Mesenchymal stem cell (in vitro differentiated cells and primary cell): ENCODE data around the gene DAB1.

Experiments
- DNase-seq: peaks from one replicate; pipeline ENCODE4 v3.0.0-alpha.2; 2013
- H2AFZ ChIP-seq: one replicate; pipeline ENCODE4 v1.6.1; 2013; ENCODE audit warnings: low read depth, mild to moderate bottlenecking, control low read depth, inconsistent platforms, low read length, moderate library complexity
- H2AK5ac ChIP-seq: 2 replicates; pipeline ENCODE4 v1.6.1; 2013; ENCODE audit warnings: low read length, moderate library complexity, mild to moderate bottlenecking, inconsistent platforms; ENCODE audit not compliant: severe bottlenecking
- H2BK120ac ChIP-seq: one replicate; pipeline ENCODE4 v1.6.1; 2013; ENCODE audit warnings: low read depth, mild to moderate bottlenecking, inconsistent platforms, low read length, moderate library complexity
- H2BK12ac ChIP-seq, 2 experiments: one replicate each; pipeline ENCODE4 v1.6.1; 2013; ENCODE audit warnings: inconsistent platforms in 2 of 2, low read length in 2 of 2, mild to moderate bottlenecking in 2 of 2, moderate library complexity in 2 of 2, control low read depth in 1 of 2
- H2BK15ac ChIP-seq: one replicate; pipeline ENCODE4 v1.6.1; 2013; ENCODE audit warnings: mild to moderate bottlenecking, low read depth, inconsistent platforms; ENCODE audit not compliant: poor library complexity, severe bottlenecking
- H2BK5ac ChIP-seq: 2 replicates; pipeline ENCODE4 v1.6.1; 2013; ENCODE audit warnings: low read depth, mild to moderate bottlenecking, low read length, control low read depth, inconsistent platforms; ENCODE audit not compliant: poor library complexity, severe bottlenecking
- H3K14ac ChIP-seq, 2 experiments: one replicate each; pipeline ENCODE4 v1.6.1; 2013; ENCODE audit warnings: inconsistent platforms in 2 of 2, low read length in 2 of 2, control low read depth in 1 of 2, mild to moderate bottlenecking in 1 of 2, moderate library complexity in 1 of 2
- H3K18ac ChIP-seq, 2 experiments: one replicate each; pipeline ENCODE4 v1.6.1; 2013; ENCODE audit warnings: inconsistent platforms in 2 of 2, low read length in 2 of 2, control low read depth in 1 of 2, low read depth in 1 of 2, mild to moderate bottlenecking in 1 of 2
- H3K23ac ChIP-seq, 2 experiments: one replicate each; pipeline ENCODE4 v1.6.1; 2013; ENCODE audit warnings: inconsistent platforms in 2 of 2, low read length in 2 of 2, mild to moderate bottlenecking in 2 of 2, moderate library complexity in 2 of 2, control low read depth in 1 of 2
- H3K27ac ChIP-seq: 2 replicates; pipeline ENCODE4 v1.5.1; 2013; ENCODE audit warnings: mild to moderate bottlenecking, moderate library complexity, low read length, control low read depth, inconsistent platforms; ENCODE audit not compliant: poor library complexity, severe bottlenecking
- H3K27me3 ChIP-seq, 2 experiments: 2 replicates each; pipeline versions ENCODE4 v1.6.1 to v1.7.0; 2013; ENCODE audit warnings: low read length in 2 of 2, mild to moderate bottlenecking in 2 of 2, moderate library complexity in 2 of 2, control low read depth in 1 of 2, inconsistent platforms in 1 of 2; ENCODE audit not compliant: control insufficient read depth in 1 of 2, insufficient read depth in 1 of 2
- H3K36me3 ChIP-seq, 2 experiments: 2 replicates each; pipeline versions ENCODE4 v1.6.1 to v1.7.0; 2013; ENCODE audit warnings: low read length in 2 of 2, control low read depth in 1 of 2, inconsistent platforms in 1 of 2, low read depth in 1 of 2, mild to moderate bottlenecking in 1 of 2; ENCODE audit not compliant: insufficient read depth in 2 of 2, control insufficient read depth in 1 of 2
- H3K4ac ChIP-seq, 2 experiments: one replicate each; pipeline ENCODE4 v1.6.1; 2013; ENCODE audit warnings: inconsistent platforms in 2 of 2, low read length in 2 of 2, mild to moderate bottlenecking in 2 of 2, moderate library complexity in 2 of 2, control low read depth in 1 of 2, low read depth in 1 of 2
- H3K4me1 ChIP-seq: 2 replicates; pipeline ENCODE4 v1.6.1; 2013; ENCODE audit warnings: low read depth, low read length, control low read depth; ENCODE audit not compliant: control insufficient read depth, insufficient read depth
- H3K4me2 ChIP-seq: 2 replicates; pipeline ENCODE4 v1.6.1; 2013; ENCODE audit warnings: low read length, mild to moderate bottlenecking, inconsistent platforms; ENCODE audit not compliant: poor library complexity, severe bottlenecking
- H3K4me3 ChIP-seq, 2 experiments: 2 replicates each; pipeline versions ENCODE4 v1.5.1 to v1.7.0; 2013; ENCODE audit warnings: low read length in 2 of 2, mild to moderate bottlenecking in 2 of 2, control low read depth in 1 of 2, low read depth in 1 of 2; ENCODE audit not compliant: insufficient read depth in 1 of 2
- H3K79me1 ChIP-seq: replicated peaks from 2 replicates; pipeline ENCODE4 v1.6.1; 2013; ENCODE audit warnings: mild to moderate bottlenecking, control low read depth, low read length, inconsistent platforms; ENCODE audit not compliant: poor library complexity, severe bottlenecking
- H3K9ac ChIP-seq: 2 replicates; pipeline ENCODE4 v1.7.0; 2013; ENCODE audit warnings: mild to moderate bottlenecking, low read length, moderate library complexity
- H3K9me3 ChIP-seq: 2 replicates; pipeline ENCODE4 v1.7.0; 2013; ENCODE audit warnings: mild to moderate bottlenecking, low read length; ENCODE audit not compliant: control insufficient read depth
- H4K8ac ChIP-seq: one replicate; pipeline ENCODE4 v1.6.1; 2013; ENCODE audit warnings: inconsistent platforms, mild to moderate bottlenecking, low read length, moderate library complexity
- H4K91ac ChIP-seq: one replicate; pipeline ENCODE4 v1.6.1; 2013; ENCODE audit warnings: mild to moderate bottlenecking, low read length, inconsistent platforms
- WGBS: methylation state at CpG from one replicate; pipeline ENCODE4 v1.1.7; 2013; ENCODE audit warnings: mixed read lengths; 5-methylcytosine and 5-hydroxymethylcytosine counted together

DAB1 gene

GRCh38 chr1:57327946-57328345 lies 95.9 kb downstream of the DAB1 start:
- Histone ChIP-seq H3K18ac (no peak overlapping the region), H2BK120ac (no peak overlapping the region), H3K4me3 (no peak overlapping the region), H3K14ac (no peak overlapping the region), H3K4me1 (no peaks in the 10 kb centered on the region), H4K8ac (no peak overlapping the region), H2BK12ac (no peak overlapping the region), H3K4me2 (no peak overlapping the region), H2BK5ac (no peak overlapping the region), H3K27ac (no peak overlapping the region), H2AK5ac (no peak overlapping the region), H4K91ac (no peak overlapping the region), H2AFZ (no peak overlapping the region), H3K27me3 (peaks cover 0 to 7% of the 10 kb centered on the region in 2 experiments), H3K36me3 (no peaks in the 10 kb centered on the region), H3K79me1 (no peaks in the 10 kb centered on the region), H3K4ac (no peak overlapping the region), H2BK15ac (no peak overlapping the region), H3K9me3 (peaks cover 3% of the 10 kb centered on the region), H3K9ac (no peak overlapping the region), H3K23ac (no peak overlapping the region)
- DNase-seq: no peak
- 96% methylated on average over 4 of the region's 4 CpGs for WGBS

- Histone ChIP-seq H2BK5ac (no peak overlapping the region), H2AK5ac (no peak overlapping the region), H3K9me3 (peaks cover 3% of the 10 kb centered on the region), H3K4me1 (no peaks in the 10 kb centered on the region), H4K91ac (no peak overlapping the region), H3K9ac (no peak overlapping the region), H2AFZ (no peak overlapping the region), H3K36me3 (no peaks in the 10 kb centered on the region), H3K4me2 (no peak overlapping the region), H3K23ac (no peak overlapping the region), H2BK12ac (no peak overlapping the region), H3K14ac (no peak overlapping the region), H3K27me3 (peaks cover 0 to 7% of the 10 kb centered on the region in 2 experiments), H3K4me3 (no peak overlapping the region), H2BK120ac (no peak overlapping the region), H4K8ac (no peak overlapping the region), H3K27ac (no peak overlapping the region), H3K79me1 (no peaks in the 10 kb centered on the region), H3K4ac (no peak overlapping the region), H3K18ac (no peak overlapping the region), H2BK15ac (no peak overlapping the region)
- no peak for DNase-seq
- WGBS: 60% methylated on average over 1 of the region's 5 CpGs
Observed at GRCh38 chr1:57327336-57327735, 96.5 kb downstream of the DAB1 start.

GRCh38 chr1:57325536-57325935 lies 98.3 kb downstream of the DAB1 start:
- no peak overlapping the region for H3K27ac ChIP-seq
- H3K27me3 ChIP-seq: peaks cover 0 to 7% of the 10 kb centered on the region in 2 experiments
- no peaks in the 10 kb centered on the region for H3K79me1 ChIP-seq
- no peak overlapping the region for H3K9ac ChIP-seq
- H3K14ac ChIP-seq: no peak overlapping the region
- no peak overlapping the region for H4K91ac ChIP-seq
- WGBS: 85% methylated on average over 1 of the region's 1 CpG
- H2BK5ac ChIP-seq: no peak overlapping the region
- H3K36me3 ChIP-seq: no peaks in the 10 kb centered on the region
- H4K8ac ChIP-seq: no peak overlapping the region
- H2BK12ac ChIP-seq: no peak overlapping the region
- no peak overlapping the region for H2AFZ ChIP-seq
- H3K4ac ChIP-seq: no peak overlapping the region
- H3K4me3 ChIP-seq: no peak overlapping the region
- H3K18ac ChIP-seq: no peak overlapping the region
- H2AK5ac ChIP-seq: no peak overlapping the region
- no peak overlapping the region for H3K23ac ChIP-seq
- H2BK120ac ChIP-seq: no peak overlapping the region
- no peak overlapping the region for H3K4me2 ChIP-seq
- no peak overlapping the region for H2BK15ac ChIP-seq
- H3K9me3 ChIP-seq: no peaks in the 10 kb centered on the region
- no peaks in the 10 kb centered on the region for H3K4me1 ChIP-seq
- DNase-seq: no peak

DNA sequence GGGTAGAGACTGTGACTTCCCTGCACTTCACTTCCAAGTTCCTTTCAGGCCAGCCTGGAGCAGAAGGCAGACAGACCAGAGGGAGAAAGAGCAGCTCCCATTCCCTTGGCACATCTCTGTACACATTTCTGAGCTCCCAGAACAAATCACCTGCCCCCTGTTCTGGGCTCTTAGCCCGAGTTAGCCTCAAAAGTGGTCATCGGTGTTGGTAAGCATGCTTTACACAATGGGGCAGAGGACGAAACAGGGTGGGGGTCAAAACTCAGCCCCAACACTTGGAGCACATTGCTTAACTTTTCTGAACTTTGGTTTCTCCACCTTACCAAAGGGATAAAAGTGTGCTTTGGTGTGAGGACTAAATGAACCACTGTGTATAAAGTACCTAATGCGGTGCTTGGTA lies 98.7 kb downstream of the DAB1 start:
- Histone ChIP-seq H4K91ac (no peak overlapping the region), H2AFZ (no peak overlapping the region), H3K4ac (no peak overlapping the region), H4K8ac (no peak overlapping the region), H3K27me3 (peaks cover 0 to 7% of the 10 kb centered on the region in 2 experiments), H3K9me3 (no peaks in the 10 kb centered on the region), H2AK5ac (no peak overlapping the region), H3K79me1 (no peaks in the 10 kb centered on the region), H3K36me3 (no peaks in the 10 kb centered on the region), H3K27ac (no peak overlapping the region), H3K14ac (no peak overlapping the region), H2BK120ac (no peak overlapping the region), H3K9ac (no peak overlapping the region), H3K4me3 (no peak overlapping the region), H2BK15ac (no peak overlapping the region), H3K4me1 (no peaks in the 10 kb centered on the region), H3K18ac (no peak overlapping the region), H2BK5ac (no peak overlapping the region), H3K4me2 (no peak overlapping the region), H3K23ac (no peak overlapping the region), H2BK12ac (no peak overlapping the region)
- 76% methylated on average over 3 of the region's 4 CpGs for WGBS
- no peak for DNase-seq
